DOHH2 (cell line): ENCODE measurements around the gene C4BPB.

ENCODE experiments used
- EZH2phosphoT487 ChIP-seq: fragments of 200-600 bp; sonication (generic); IDR thresholded peaks from 2 replicates; pipeline ENCODE4 v1.6.1; 2017; ENCODE audit warnings: borderline replicate concordance, mild to moderate bottlenecking, antibody characterized with exemption, low read length, moderate library complexity, mixed read lengths
- TF ChIP-seq, protein P1 (sequence below): fragments of 200-600 bp; sonication (generic); IDR thresholded peaks from one replicate; pipeline ENCODE4 v1.5.1; 2014; ENCODE audit warnings: antibody characterized with exemption, mild to moderate bottlenecking, low read depth, low read length; ENCODE audit not compliant: poor library complexity, severe bottlenecking

DNA sequence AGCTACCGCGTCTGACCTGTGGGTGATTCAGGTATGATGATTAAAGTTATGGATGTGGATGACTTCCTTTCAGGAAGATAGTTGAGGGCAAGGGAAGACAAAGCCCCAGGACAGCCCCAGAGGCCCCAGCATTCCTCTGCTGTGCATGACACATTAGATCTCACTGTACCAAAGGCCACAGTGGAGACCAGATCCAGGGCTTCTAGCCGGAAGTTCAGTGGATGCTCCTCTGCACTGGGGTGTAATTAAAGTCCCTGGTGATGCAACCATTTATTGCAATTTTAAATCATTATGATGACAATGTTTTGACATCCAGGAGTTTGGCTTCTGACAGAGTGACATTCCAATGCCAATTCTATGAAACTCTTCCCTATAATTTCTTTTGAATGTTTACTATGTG lies 20.3 kb downstream of the C4BPB start:
- TF ChIP-seq, protein P1, sequence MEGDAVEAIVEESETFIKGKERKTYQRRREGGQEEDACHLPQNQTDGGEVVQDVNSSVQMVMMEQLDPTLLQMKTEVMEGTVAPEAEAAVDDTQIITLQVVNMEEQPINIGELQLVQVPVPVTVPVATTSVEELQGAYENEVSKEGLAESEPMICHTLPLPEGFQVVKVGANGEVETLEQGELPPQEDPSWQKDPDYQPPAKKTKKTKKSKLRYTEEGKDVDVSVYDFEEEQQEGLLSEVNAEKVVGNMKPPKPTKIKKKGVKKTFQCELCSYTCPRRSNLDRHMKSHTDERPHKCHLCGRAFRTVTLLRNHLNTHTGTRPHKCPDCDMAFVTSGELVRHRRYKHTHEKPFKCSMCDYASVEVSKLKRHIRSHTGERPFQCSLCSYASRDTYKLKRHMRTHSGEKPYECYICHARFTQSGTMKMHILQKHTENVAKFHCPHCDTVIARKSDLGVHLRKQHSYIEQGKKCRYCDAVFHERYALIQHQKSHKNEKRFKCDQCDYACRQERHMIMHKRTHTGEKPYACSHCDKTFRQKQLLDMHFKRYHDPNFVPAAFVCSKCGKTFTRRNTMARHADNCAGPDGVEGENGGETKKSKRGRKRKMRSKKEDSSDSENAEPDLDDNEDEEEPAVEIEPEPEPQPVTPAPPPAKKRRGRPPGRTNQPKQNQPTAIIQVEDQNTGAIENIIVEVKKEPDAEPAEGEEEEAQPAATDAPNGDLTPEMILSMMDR: no peak
- TF ChIP-seq EZH2phosphoT487: no peak
